Bronchial epithelial cell (primary cell): ENCODE results near the gene NTM. TPM values are rescaled to one million over a fixed set of nuclear protein-coding genes. Genes with fewer than 3 reads are reported as not detected.

Experiments
- DNase-seq: peaks from one replicate; pipeline ENCODE4 v3.0.0-alpha.2; 2010; ENCODE audit warnings: low read depth
- FAIRE-seq: peaks from 2 replicates; lab custom pipeline; 2011; peaks lifted over from hg19 to GRCh38; lab: Jason Lieb, UNC
- H3K27me3 ChIP-seq: 2 replicates; pipeline ENCODE4 v1.5.1; 2011; ENCODE audit warnings: low read length; ENCODE audit not compliant: control insufficient read depth, insufficient read depth
- H3K36me3 ChIP-seq: 2 replicates; pipeline ENCODE4 v1.5.1; 2011; ENCODE audit warnings: low read length; ENCODE audit not compliant: control insufficient read depth, insufficient read depth
- H3K4me3 ChIP-seq: 2 replicates; pipeline ENCODE4 v1.5.1; 2011; ENCODE audit warnings: mild to moderate bottlenecking, low read depth, low read length, control low read depth
- CTCF ChIP-seq: IDR thresholded peaks from 2 replicates; pipeline ENCODE4 v1.5.1; 2011; ENCODE audit warnings: mild to moderate bottlenecking, moderate library complexity, low read length, control low read depth, inconsistent platforms; ENCODE audit not compliant: insufficient read depth, severe bottlenecking
- total RNA-seq: library from RNA; depleted of rRNA; stranded (reverse); fragments of >200 nt; gene quantifications from 2 replicates; pipeline ENCODE4 v1.2.1, GENCODE V29; 2014

The NTM gene
- total RNA-seq, 1 donor from 2014 or later = 4.2 TPM

GRCh38 chr11:132222345-132222744, 851.9 kb downstream of the NTM start:
- no peak for FAIRE-seq

GRCh38 chr11:132226522-132226921, 856.1 kb downstream of the NTM start:
- FAIRE-seq (no peak), DNase-seq (no peak)
- Histone ChIP-seq H3K27me3 (no peaks in the 10 kb centered on the region), H3K4me3 (no peak overlapping the region), H3K36me3 (no peaks in the 10 kb centered on the region)
- TF ChIP-seq CTCF = no peak

More at GRCh38 chr11:132222345-132222744, 851.9 kb downstream of the NTM start:
- TF ChIP-seq CTCF = no peak
- no peaks in the 10 kb centered on the region for H3K36me3 ChIP-seq
- DNase-seq = no peak
- H3K4me3 ChIP-seq = no peak overlapping the region
- H3K27me3 ChIP-seq = no peaks in the 10 kb centered on the region

- Histone ChIP-seq H3K36me3 (no peaks in the 10 kb centered on the region), H3K27me3 (no peaks in the 10 kb centered on the region), H3K4me3 (no peak overlapping the region)
- peak; percentile 27 for DNase-seq
- no peak for FAIRE-seq
- TF ChIP-seq CTCF = no peak
Measured at GRCh38 chr11:132228746-132229325, 858.4 kb downstream of the NTM start.

- FAIRE-seq (no peak), DNase-seq (no peak)
- TF ChIP-seq CTCF = no peak
- no peaks in the 10 kb centered on the region for H3K36me3 ChIP-seq
- no peak overlapping the region for H3K4me3 ChIP-seq
- no peaks in the 10 kb centered on the region for H3K27me3 ChIP-seq
Measured at GRCh38 chr11:132231656-132232347, 861.4 kb downstream of the NTM start.

GRCh38 chr11:132234878-132235277, 864.5 kb downstream of the NTM start:
- Histone ChIP-seq H3K4me3 (no peak overlapping the region), H3K27me3 (no peaks in the 10 kb centered on the region), H3K36me3 (no peaks in the 10 kb centered on the region)
- FAIRE-seq = peak; percentile 64
- no peak for TF ChIP-seq CTCF
- DNase-seq = peak; percentile 44
